ENCODE measurements around the gene RNF168. TPM values are rescaled to one million over a fixed set of nuclear protein-coding genes. Genes with fewer than 3 reads are reported as not detected.
"Not testable (repeated sequence)": the region's sequence is repeated elsewhere in the genome, so short reads cannot be mapped to it uniquely, and the experiment has no call there.

The RNF168 gene
- total RNA-seq, 1 experiment from 2014 or later = 65.5 TPM

DNA sequence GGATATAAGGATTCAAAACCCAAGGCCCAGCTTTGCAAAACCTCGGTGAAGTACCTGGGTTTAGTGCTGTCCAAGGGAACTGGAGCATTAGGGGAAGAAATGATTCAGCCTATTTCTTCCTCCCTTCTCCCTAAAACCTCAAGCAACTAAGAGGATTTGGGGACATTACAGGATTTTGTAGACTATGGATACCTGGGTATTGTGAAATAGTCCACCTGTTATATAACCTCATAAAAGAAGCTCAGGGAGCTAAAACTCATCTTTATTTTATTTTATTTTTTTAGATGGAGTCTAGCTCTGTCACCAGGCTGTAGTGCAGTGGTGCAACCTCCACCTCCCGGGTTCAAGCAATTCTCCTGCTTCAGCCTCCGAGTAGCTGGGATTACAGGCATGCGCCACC, 20.3 kb upstream of the RNF168 start:
- no peaks in the 10 kb centered on the region for H3K27me3 ChIP-seq (ENCODE audit: insufficient read depth, low read length)
- no peak overlapping the region for H3K56ac ChIP-seq (ENCODE audit: insufficient read length, low read depth, low read length)
- no peak overlapping the region for H2BK12ac ChIP-seq (ENCODE audit: insufficient read length, low read depth, low read length)
- no peaks in the 10 kb centered on the region for H3K23me2 ChIP-seq (ENCODE audit: insufficient read length, low read depth, low read length, poor library complexity, severe bottlenecking)
- H3K4me2 ChIP-seq (ENCODE audit: insufficient read depth, insufficient read length, low read length) = no peak overlapping the region
- Mint-ChIP-seq H3K4me3 (no peak overlapping the region), H3K36me3 (ENCODE audit: insufficient read depth in 1 of 3, low read depth in 3 of 3) (peaks cover 26 to 29% (median 29%) of the 10 kb centered on the region in 3 experiments), H3K4me1 (peaks cover 3 to 5% of the 10 kb centered on the region in 2 experiments; a peak in 3 of 4 replicates), H3K27ac (no peak overlapping the region), H3K9me3 (peaks cover 32 to 37% of the 10 kb centered on the region in 2 experiments), H3K27me3 (ENCODE audit: low read depth) (peaks cover 8% of the 10 kb centered on the region)
- H3K9ac ChIP-seq (ENCODE audit: extremely low read depth, insufficient read length, low read length) = no peak overlapping the region
- no peaks in the 10 kb centered on the region for H4K20me1 ChIP-seq (ENCODE audit: control insufficient read depth, insufficient read depth, insufficient read length)
- no CpG with 5 or more reads among the region's 4 CpGs for WGBS (ENCODE audit: extremely low coverage, insufficient read length, low lambda C conversion rate)
- peaks cover 19% of the 10 kb centered on the region for H3K9me3 ChIP-seq (ENCODE audit: control insufficient read depth, low read depth, low read length)
- no peak overlapping the region for H2BK15ac ChIP-seq (ENCODE audit: low read depth, low read length)
- H3K14ac ChIP-seq (ENCODE audit: insufficient read depth, low read length) = no peak overlapping the region
- no peaks in the 10 kb centered on the region for H3K79me2 ChIP-seq (ENCODE audit: insufficient read depth, low read length)
- no peak overlapping the region for H3K23ac ChIP-seq (ENCODE audit: insufficient read length, low read depth, low read length)
- H2AFZ ChIP-seq (ENCODE audit: low read length) = no peak overlapping the region
- H2BK120ac ChIP-seq (ENCODE audit: low read depth, low read length, poor library complexity, severe bottlenecking) = no peak overlapping the region
- H3K79me1 ChIP-seq (ENCODE audit: insufficient read depth, low read depth, low read length, poor library complexity, severe bottlenecking) = no peaks in the 10 kb centered on the region
- H3T11ph ChIP-seq (ENCODE audit: low read length) = no peak overlapping the region
- H4K91ac ChIP-seq (ENCODE audit: insufficient read length, low read depth, low read length) = no peak overlapping the region
- H3K4ac ChIP-seq (ENCODE audit: low read depth, low read length) = no peak overlapping the region
- H3K4me1 ChIP-seq (ENCODE audit: insufficient read depth, low read length) = no peaks in the 10 kb centered on the region
- H2BK5ac ChIP-seq (ENCODE audit: insufficient read length, low read length) = no peak overlapping the region
- no peak overlapping the region for H2BK20ac ChIP-seq (ENCODE audit: low read depth, low read length, poor library complexity, severe bottlenecking)
- H2AK5ac ChIP-seq (ENCODE audit: insufficient read length, low read length) = no peak overlapping the region
- no peak for DNase-seq
- no peak overlapping the region for H4K8ac ChIP-seq (replicated peaks; ENCODE audit: insufficient read length, low read depth, low read length)
- TF ChIP-seq, protein P1, sequence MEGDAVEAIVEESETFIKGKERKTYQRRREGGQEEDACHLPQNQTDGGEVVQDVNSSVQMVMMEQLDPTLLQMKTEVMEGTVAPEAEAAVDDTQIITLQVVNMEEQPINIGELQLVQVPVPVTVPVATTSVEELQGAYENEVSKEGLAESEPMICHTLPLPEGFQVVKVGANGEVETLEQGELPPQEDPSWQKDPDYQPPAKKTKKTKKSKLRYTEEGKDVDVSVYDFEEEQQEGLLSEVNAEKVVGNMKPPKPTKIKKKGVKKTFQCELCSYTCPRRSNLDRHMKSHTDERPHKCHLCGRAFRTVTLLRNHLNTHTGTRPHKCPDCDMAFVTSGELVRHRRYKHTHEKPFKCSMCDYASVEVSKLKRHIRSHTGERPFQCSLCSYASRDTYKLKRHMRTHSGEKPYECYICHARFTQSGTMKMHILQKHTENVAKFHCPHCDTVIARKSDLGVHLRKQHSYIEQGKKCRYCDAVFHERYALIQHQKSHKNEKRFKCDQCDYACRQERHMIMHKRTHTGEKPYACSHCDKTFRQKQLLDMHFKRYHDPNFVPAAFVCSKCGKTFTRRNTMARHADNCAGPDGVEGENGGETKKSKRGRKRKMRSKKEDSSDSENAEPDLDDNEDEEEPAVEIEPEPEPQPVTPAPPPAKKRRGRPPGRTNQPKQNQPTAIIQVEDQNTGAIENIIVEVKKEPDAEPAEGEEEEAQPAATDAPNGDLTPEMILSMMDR (conservative IDR thresholded peaks at IDR 0.05) = no peak
- H3K18ac ChIP-seq (ENCODE audit: insufficient read length, low read depth, low read length) = no peak overlapping the region
- H4K5ac ChIP-seq (ENCODE audit: insufficient read length, low read depth, low read length) = no peak overlapping the region
- H3K27ac ChIP-seq (ENCODE audit: insufficient read length, low read depth, low read length) = no peak overlapping the region

DNA sequence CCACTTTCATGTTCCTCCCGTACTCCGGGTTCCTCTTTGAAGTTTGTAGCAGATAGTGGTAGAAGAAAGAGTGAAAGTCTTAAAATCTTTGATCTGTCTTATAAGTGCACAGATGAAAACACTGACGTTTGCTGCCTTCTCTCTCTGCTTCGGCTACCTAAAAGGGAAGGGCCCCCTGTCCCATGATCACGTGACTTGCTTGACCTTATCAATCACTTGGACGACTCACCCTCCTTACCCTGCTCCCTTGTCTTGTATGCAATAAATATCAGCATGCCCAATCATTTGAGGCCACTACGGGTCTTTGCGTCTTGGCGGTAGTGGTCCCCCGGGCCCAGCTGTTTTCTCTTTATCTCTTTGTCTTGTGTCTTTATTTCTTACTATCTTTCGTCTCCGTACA, 17.7 kb upstream of the RNF168 start:
- H2AFZ ChIP-seq (ENCODE audit: low read length); H4K91ac ChIP-seq (ENCODE audit: insufficient read length, low read depth, low read length); H3K18ac ChIP-seq (ENCODE audit: insufficient read length, low read depth, low read length); H3K27ac ChIP-seq (ENCODE audit: insufficient read length, low read depth, low read length); H4K5ac ChIP-seq (ENCODE audit: insufficient read length, low read depth, low read length); H3K4me3 Mint-ChIP-seq; H2AK5ac ChIP-seq (ENCODE audit: insufficient read length, low read length); H3K56ac ChIP-seq (ENCODE audit: insufficient read length, low read depth, low read length); H3K4ac ChIP-seq (ENCODE audit: low read depth, low read length); H3K79me2 ChIP-seq (ENCODE audit: insufficient read depth, low read length); H2BK12ac ChIP-seq (ENCODE audit: insufficient read length, low read depth, low read length); H4K8ac ChIP-seq (replicated peaks; ENCODE audit: insufficient read length, low read depth, low read length); H2BK20ac ChIP-seq (ENCODE audit: low read depth, low read length, poor library complexity, severe bottlenecking); H3K23ac ChIP-seq (ENCODE audit: insufficient read length, low read depth, low read length); H3K27me3 ChIP-seq (ENCODE audit: insufficient read depth, low read length); H3K27me3 Mint-ChIP-seq (ENCODE audit: low read depth); H2BK5ac ChIP-seq (ENCODE audit: insufficient read length, low read length); H3K4me1 ChIP-seq (ENCODE audit: insufficient read depth, low read length); H3T11ph ChIP-seq (ENCODE audit: low read length); H3K14ac ChIP-seq (ENCODE audit: insufficient read depth, low read length); H3K27ac Mint-ChIP-seq; H3K23me2 ChIP-seq (ENCODE audit: insufficient read length, low read depth, low read length, poor library complexity, severe bottlenecking); H4K20me1 ChIP-seq (ENCODE audit: control insufficient read depth, insufficient read depth, insufficient read length); H3K4me2 ChIP-seq (ENCODE audit: insufficient read depth, insufficient read length, low read length); H3K79me1 ChIP-seq (ENCODE audit: insufficient read depth, low read depth, low read length, poor library complexity, severe bottlenecking); H3K9ac ChIP-seq (ENCODE audit: extremely low read depth, insufficient read length, low read length); H2BK120ac ChIP-seq (ENCODE audit: low read depth, low read length, poor library complexity, severe bottlenecking); DNase-seq; H2BK15ac ChIP-seq (ENCODE audit: low read depth, low read length): not testable (repeated sequence)
- no CpG with 5 or more reads among the region's 12 CpGs for WGBS (ENCODE audit: extremely low coverage, insufficient read length, low lambda C conversion rate)
- Mint-ChIP-seq H3K9me3 (peaks cover 48 to 54% of the 10 kb centered on the region in 2 experiments), H3K36me3 (ENCODE audit: insufficient read depth in 1 of 3, low read depth in 3 of 3) (peaks cover 30 to 41% (median 30%) of the 10 kb centered on the region in 3 experiments), H3K4me1 (peaks cover 9 to 14% of the 10 kb centered on the region in 2 experiments)
- peaks cover 23% of the 10 kb centered on the region for H3K9me3 ChIP-seq (ENCODE audit: control insufficient read depth, low read depth, low read length)

Data from H9 (cell line).